ENCODE results near the gene MET.
"Not testable (repeated sequence)": the region's sequence is repeated elsewhere in the genome, so short reads cannot be mapped to it uniquely, and the experiment has no call there.

GRCh38 chr7:116723959-116724529 lies 52.0 kb downstream of the MET start:
- not testable (repeated sequence) for TF ChIP-seq CTCF (tag by site-specific recombination; IDR thresholded peaks at IDR 0.05); ZNF747 (tag by site-specific recombination; IDR thresholded peaks at IDR 0.05); ZNF311 (tag by site-specific recombination; IDR thresholded peaks at IDR 0.05; ENCODE audit: borderline replicate concordance); ZNF423 (tag by site-specific recombination; IDR thresholded peaks at IDR 0.05); ZNF558 (tag by site-specific recombination; IDR thresholded peaks at IDR 0.05); ZNF184 (tag by site-specific recombination; IDR thresholded peaks at IDR 0.05); GLIS1 (tag by site-specific recombination; IDR thresholded peaks at IDR 0.05); ZNF514 (tag by site-specific recombination; IDR thresholded peaks at IDR 0.05); PRDM1 (tag by site-specific recombination; IDR thresholded peaks at IDR 0.05); ZSCAN5A (tag by site-specific recombination; IDR thresholded peaks at IDR 0.05); ZBTB20 (tag by site-specific recombination; IDR thresholded peaks at IDR 0.05)
- TF ChIP-seq, protein P1, sequence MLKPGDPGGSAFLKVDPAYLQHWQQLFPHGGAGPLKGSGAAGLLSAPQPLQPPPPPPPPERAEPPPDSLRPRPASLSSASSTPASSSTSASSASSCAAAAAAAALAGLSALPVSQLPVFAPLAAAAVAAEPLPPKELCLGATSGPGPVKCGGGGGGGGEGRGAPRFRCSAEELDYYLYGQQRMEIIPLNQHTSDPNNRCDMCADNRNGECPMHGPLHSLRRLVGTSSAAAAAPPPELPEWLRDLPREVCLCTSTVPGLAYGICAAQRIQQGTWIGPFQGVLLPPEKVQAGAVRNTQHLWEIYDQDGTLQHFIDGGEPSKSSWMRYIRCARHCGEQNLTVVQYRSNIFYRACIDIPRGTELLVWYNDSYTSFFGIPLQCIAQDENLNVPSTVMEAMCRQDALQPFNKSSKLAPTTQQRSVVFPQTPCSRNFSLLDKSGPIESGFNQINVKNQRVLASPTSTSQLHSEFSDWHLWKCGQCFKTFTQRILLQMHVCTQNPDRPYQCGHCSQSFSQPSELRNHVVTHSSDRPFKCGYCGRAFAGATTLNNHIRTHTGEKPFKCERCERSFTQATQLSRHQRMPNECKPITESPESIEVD (tag by site-specific recombination; IDR thresholded peaks at IDR 0.05): not testable (repeated sequence)

All from HEK293 (cell line).